Mucosa of descending colon (tissue), 3 donors: ENCODE data around the gene ZSWIM5. TPM values are rescaled to one million over a fixed set of nuclear protein-coding genes. Genes with fewer than 3 reads are reported as not detected.

Source experiments
- ATAC-seq: fragments of 200-7000 bp; cut with Tn5 transposase; one replicate; pipeline ENCODE4 v1.9.1; 2020; ENCODE audit warnings: mild to moderate bottlenecking, moderate library complexity
- DNase-seq, 3 donors: peaks; one replicate each; pipeline ENCODE4 v3.0.0-alpha.2; 2020
- H3K36me3 ChIP-seq: fragments of 200-600 bp; one replicate; pipeline ENCODE4 v1.8.0; 2021; ENCODE audit warnings: low read depth, mild to moderate bottlenecking
- H3K4me1 ChIP-seq: fragments of 200-600 bp; one replicate; pipeline ENCODE4 v1.8.0; 2021; ENCODE audit warnings: low read depth, mild to moderate bottlenecking
- H3K4me3 ChIP-seq: fragments of 200-600 bp; one replicate; pipeline ENCODE4 v1.8.0; 2021; ENCODE audit warnings: mild to moderate bottlenecking
- H3K9me3 ChIP-seq: fragments of 200-600 bp; one replicate; pipeline ENCODE4 v1.8.0; 2021; ENCODE audit warnings: mild to moderate bottlenecking
- intact Hi-C, 2 donors: fragments of 100-400 bp; cut with DNase I in 1 of 2; cut with micrococcal nuclease in 1 of 2; formaldehyde crosslinking; loops; one replicate each; pipeline versions ENCODE4 v1.11.0 to v1.11.1; 2022; cut with DNase I, micrococcal nuclease
- total RNA-seq, 3 donors: library from RNA; stranded (reverse); fragmentation: NEBNext Ultra II Directional in 2 of 3; extraction: Animal tissue kit (Norgen Biotek cat#: 25700) in 2 of 3; gene quantifications; one replicate each; pipeline versions ENCODE4 v1.2.1 to v1.2.4, GENCODE V29; 2021 to 2023
- TF ChIP-seq, protein P1 (sequence below): fragments of 200-600 bp; IDR thresholded peaks from one replicate; pipeline ENCODE4 v1.8.0; 2022; ENCODE audit warnings: antibody characterized with exemption, mild to moderate bottlenecking
- donor health status: DM: no; HTN: no; CAD: no; lungs with moderate emphysema.
- donor health status: DM: no; HTN: no; CAD: no.
- donor health status: DM: no; HTN: yes; CAD: no.

Gene ZSWIM5
- total RNA-seq, 3 donors from 2014 or later = 6.9 to 16.5 (median 10.1) TPM

GRCh38 chr1:45213892-45214291, 7.5 kb upstream of the ZSWIM5 start:
- no peak for ATAC-seq
- Histone ChIP-seq H3K4me1 (no peaks in the 10 kb centered on the region), H3K36me3 (no peaks in the 10 kb centered on the region), H3K9me3 (no peaks in the 10 kb centered on the region), H3K4me3 (no peak overlapping the region)
- intact Hi-C loops = no loop called here
- TF ChIP-seq, protein P1, sequence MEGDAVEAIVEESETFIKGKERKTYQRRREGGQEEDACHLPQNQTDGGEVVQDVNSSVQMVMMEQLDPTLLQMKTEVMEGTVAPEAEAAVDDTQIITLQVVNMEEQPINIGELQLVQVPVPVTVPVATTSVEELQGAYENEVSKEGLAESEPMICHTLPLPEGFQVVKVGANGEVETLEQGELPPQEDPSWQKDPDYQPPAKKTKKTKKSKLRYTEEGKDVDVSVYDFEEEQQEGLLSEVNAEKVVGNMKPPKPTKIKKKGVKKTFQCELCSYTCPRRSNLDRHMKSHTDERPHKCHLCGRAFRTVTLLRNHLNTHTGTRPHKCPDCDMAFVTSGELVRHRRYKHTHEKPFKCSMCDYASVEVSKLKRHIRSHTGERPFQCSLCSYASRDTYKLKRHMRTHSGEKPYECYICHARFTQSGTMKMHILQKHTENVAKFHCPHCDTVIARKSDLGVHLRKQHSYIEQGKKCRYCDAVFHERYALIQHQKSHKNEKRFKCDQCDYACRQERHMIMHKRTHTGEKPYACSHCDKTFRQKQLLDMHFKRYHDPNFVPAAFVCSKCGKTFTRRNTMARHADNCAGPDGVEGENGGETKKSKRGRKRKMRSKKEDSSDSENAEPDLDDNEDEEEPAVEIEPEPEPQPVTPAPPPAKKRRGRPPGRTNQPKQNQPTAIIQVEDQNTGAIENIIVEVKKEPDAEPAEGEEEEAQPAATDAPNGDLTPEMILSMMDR = no peak
- DNase-seq = no peak

DNA sequence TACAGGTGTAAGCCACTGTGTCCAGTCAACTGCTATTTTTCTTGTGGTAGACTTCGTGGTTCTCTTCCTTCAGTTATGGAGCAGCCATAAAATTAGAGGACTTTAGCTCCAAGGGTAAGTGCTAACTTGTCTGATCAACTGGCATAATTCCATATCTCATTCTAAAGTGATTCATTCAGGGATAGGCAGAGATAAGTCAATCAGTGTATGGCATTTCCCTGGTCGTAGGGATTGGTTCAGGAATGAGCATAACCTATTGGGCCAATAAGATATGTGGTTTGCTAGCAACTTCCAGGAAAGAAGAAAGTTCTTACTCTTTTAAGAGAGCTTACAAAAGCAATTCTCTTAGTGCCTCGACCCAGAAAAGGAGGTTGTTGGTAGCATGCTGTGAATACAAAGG, 4.7 kb upstream of the ZSWIM5 start:
- no peak overlapping the region for H3K4me3 ChIP-seq
- H3K4me1 ChIP-seq = peaks cover 5% of the 10 kb centered on the region
- TF ChIP-seq, protein P1 = no peak
- H3K9me3 ChIP-seq = no peaks in the 10 kb centered on the region
- ATAC-seq (peak; percentile 86), DNase-seq (peak in 1 of 3 donors; percentile 40)
- no peaks in the 10 kb centered on the region for H3K36me3 ChIP-seq
- intact Hi-C loops = no loop called here

- TF ChIP-seq, protein P1 = no peak
- peak in 1 of 3 donors; percentile 41 for DNase-seq
Measured at GRCh38 chr1:45206808-45207623, 611 bp upstream of the ZSWIM5 start.

DNA sequence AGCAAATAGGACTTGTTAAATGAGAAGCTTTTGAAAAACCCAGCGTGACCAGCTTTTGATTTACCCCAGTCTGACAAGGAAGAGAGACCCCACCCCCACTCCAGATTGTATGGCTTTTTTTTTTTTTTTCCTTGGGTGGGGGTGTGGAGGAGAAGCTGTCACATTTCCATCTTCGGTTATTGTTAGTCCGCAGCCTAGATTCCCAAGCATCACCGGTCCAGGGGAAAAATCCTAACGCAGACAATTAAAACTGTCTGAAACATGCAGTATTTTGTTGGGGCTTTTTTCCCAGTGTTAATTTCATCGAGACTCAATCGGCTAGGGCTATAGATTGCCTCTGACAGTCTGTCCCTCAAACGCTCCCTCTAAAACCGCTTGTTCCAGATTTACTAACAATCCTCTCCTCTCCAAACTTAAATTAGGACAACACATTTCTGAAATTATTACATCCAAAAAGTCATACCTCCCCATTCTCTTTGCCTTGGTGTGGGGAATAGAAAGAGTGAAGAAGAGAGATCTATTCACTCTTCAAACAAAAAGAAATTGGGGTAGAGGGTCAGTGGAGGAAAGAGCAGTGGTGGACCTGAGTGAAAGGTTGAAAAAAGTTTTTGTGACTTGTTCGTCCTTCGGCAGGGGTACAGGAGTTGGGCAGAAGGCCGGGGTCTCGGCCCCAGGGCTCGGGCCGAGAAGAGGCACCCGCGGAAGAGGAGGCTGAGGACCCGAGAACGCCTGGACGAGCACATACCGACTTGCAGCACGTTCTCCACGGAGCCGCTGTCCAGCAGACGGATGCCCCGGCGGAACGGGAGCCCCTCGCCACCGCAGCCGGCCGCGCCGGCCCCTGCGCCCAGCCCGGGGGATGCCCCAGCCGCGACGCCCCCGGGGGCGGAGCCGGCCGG, 1.1 kb downstream of the ZSWIM5 start:
- DNase-seq (peak; percentile 62 to 69 (median 68)), ATAC-seq (peak; percentile 41)
- TF ChIP-seq, protein P1 = no peak
- H3K4me3 ChIP-seq = peak overlapping the region; percentile 73
- peaks cover 16% of the 10 kb centered on the region for H3K4me1 ChIP-seq
- H3K9me3 ChIP-seq = no peaks in the 10 kb centered on the region
- H3K36me3 ChIP-seq = no peaks in the 10 kb centered on the region
- intact Hi-C loops = no loop called here

More at GRCh38 chr1:45206808-45207623, 611 bp upstream of the ZSWIM5 start:
- Histone ChIP-seq H3K36me3 (no peaks in the 10 kb centered on the region), H3K4me3 (peak overlapping the region; percentile 73), H3K9me3 (no peaks in the 10 kb centered on the region), H3K4me1 (peaks cover 16% of the 10 kb centered on the region)
- intact Hi-C loops = no loop called here
- no peak for ATAC-seq

DNA sequence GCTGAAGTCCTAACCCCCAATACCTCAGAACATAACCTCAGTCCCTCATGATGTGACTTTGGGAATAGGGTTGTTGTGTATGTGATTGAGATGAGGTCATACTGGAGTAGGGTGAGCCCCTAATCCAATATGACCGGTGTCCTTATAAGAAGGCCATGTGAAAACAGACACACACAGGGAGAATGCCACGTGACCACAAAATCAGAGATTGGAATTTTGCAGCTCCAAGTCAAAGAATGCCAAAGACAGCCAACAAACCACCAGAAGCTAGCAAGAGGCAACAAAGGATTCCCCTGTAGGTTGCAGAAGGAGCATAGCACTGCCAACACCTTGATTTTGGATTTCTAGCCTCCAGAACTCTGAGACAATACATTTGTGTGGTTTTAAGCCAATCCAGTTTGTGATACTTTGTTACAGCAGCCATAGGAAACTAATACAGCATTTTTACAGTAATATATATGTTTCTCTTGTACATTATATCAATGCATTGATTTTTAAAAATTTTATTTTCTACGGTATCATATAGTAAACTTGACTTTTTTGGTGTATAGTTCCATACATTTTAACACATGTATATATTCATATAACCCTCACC, 5.4 kb downstream of the ZSWIM5 start:
- Histone ChIP-seq H3K36me3 (no peaks in the 10 kb centered on the region), H3K4me1 (peaks cover 11% of the 10 kb centered on the region), H3K9me3 (no peaks in the 10 kb centered on the region), H3K4me3 (no peak overlapping the region)
- intact Hi-C loops = no loop called here
- ATAC-seq (no peak), DNase-seq (no peak)
- TF ChIP-seq, protein P1 = no peak
